GM19351 (cell line): ENCODE measurements around the gene CLASP1.
"Not testable (repeated sequence)": the region's sequence is repeated elsewhere in the genome, so short reads cannot be mapped to it uniquely, and the experiment has no call there.

Experiments
- ATAC-seq: cut with Tn5 transposase; IDR thresholded peaks from one replicate; pipeline ENCODE4 v1.9.1; 2021; ENCODE audit warnings: mild to moderate bottlenecking, moderate library complexity; ENCODE audit not compliant: unreplicated experiment

The CLASP1 gene

GRCh38 chr2:121387591-121388325 lies 261.5 kb downstream of the CLASP1 start:
- ATAC-seq = no peak

- ATAC-seq = no peak
Measured at GRCh38 chr2:121386707-121387106, 262.6 kb downstream of the CLASP1 start.

- ATAC-seq = no peak
Measured at GRCh38 chr2:121386102-121386501, 263.2 kb downstream of the CLASP1 start.

GRCh38 chr2:121382744-121383143 lies 266.5 kb downstream of the CLASP1 start:
- ATAC-seq = peak; percentile 68

- ATAC-seq = no peak
Measured at GRCh38 chr2:121377646-121378045, 271.6 kb downstream of the CLASP1 start.

GRCh38 chr2:121376535-121377250 lies 272.6 kb downstream of the CLASP1 start:
- no peak for ATAC-seq

- ATAC-seq = no peak
Measured at GRCh38 chr2:121375621-121376159, 273.6 kb downstream of the CLASP1 start.

GRCh38 chr2:121374412-121375075 lies 274.7 kb downstream of the CLASP1 start:
- not testable (repeated sequence) for ATAC-seq

GRCh38 chr2:121372721-121373353 lies 276.4 kb downstream of the CLASP1 start:
- ATAC-seq = peak; percentile 63

GRCh38 chr2:121372082-121372481 lies 277.2 kb downstream of the CLASP1 start:
- ATAC-seq = no peak

- no peak for ATAC-seq
Measured at GRCh38 chr2:121368836-121369235, 280.4 kb downstream of the CLASP1 start.

- ATAC-seq = no peak
Measured at GRCh38 chr2:121368155-121368554, 281.1 kb downstream of the CLASP1 start.

GRCh38 chr2:121367246-121367900 lies 281.9 kb downstream of the CLASP1 start:
- ATAC-seq = no peak

- no peak for ATAC-seq
Measured at GRCh38 chr2:121366040-121366439, 283.2 kb downstream of the CLASP1 start.

GRCh38 chr2:121365061-121365460 lies 284.2 kb downstream of the CLASP1 start:
- ATAC-seq = no peak

GRCh38 chr2:121363632-121364420 lies 285.4 kb downstream of the CLASP1 start:
- no peak for ATAC-seq

GRCh38 chr2:121362774-121363173 lies 286.5 kb downstream of the CLASP1 start:
- ATAC-seq = no peak

GRCh38 chr2:121362226-121362625 lies 287.0 kb downstream of the CLASP1 start:
- ATAC-seq = no peak

GRCh38 chr2:121360566-121361300 lies 288.5 kb downstream of the CLASP1 start:
- no peak for ATAC-seq
